Panc1 (cell line): Measurements from ENCODE around the gene ALPK1. TPM values are rescaled to one million over a fixed set of nuclear protein-coding genes. Genes with fewer than 3 reads are reported as not detected.

Experiments used
- ATAC-seq: fragments of 200-7000 bp; cut with Tn5 transposase; 2 replicates; pipeline ENCODE4 v1.9.1; 2020; ENCODE audit warnings: mild to moderate bottlenecking, moderate library complexity
- BruUV-seq: library from RNA; stranded (reverse); fragments of 400-500 nt; replicated peaks from 2 replicates; lab custom pipeline; 2021; lab: Mats Ljungman, UMichigan
- CTCF ChIA-PET: fragments of 300-600 bp; sonication (Branson Sonifier 250); formaldehyde crosslinking; loops from one replicate; lab custom pipeline; 2022; ENCODE audit warnings: antibody characterized with exemption; lab: Charles Lee
- POLR2A ChIA-PET: fragments of 300-600 bp; sonication (Branson Sonifier 250); formaldehyde crosslinking; loops from one replicate; lab custom pipeline; 2022; ENCODE audit warnings: antibody characterized with exemption; lab: Charles Lee
- DNase-seq: peaks from one replicate; pipeline ENCODE4 v3.0.0-alpha.2; 2010; ENCODE audit warnings: low read depth, low spot score
- H3K27ac ChIP-seq: 2 replicates; pipeline ENCODE4 v1.5.1; 2011; ENCODE audit warnings: mild to moderate bottlenecking, low read length, inconsistent platforms
- H3K27me3 ChIP-seq: fragments of 200-500 bp; sonication (Bioruptor generic); 2 replicates; pipeline ENCODE4 v1.6.0; 2014; ENCODE audit warnings: low read length, inconsistent platforms; ENCODE audit not compliant: control insufficient read depth, insufficient read depth
- H3K36me3 ChIP-seq: fragments of 200-500 bp; sonication (Bioruptor generic); 2 replicates; pipeline ENCODE4 v1.5.1; 2014; ENCODE audit warnings: inconsistent platforms, mild to moderate bottlenecking, low read length, moderate library complexity; ENCODE audit not compliant: control insufficient read depth, insufficient read depth
- H3K4me1 ChIP-seq: 2 replicates; pipeline ENCODE4 v1.5.1; 2011; ENCODE audit warnings: inconsistent platforms, mild to moderate bottlenecking, low read length, moderate library complexity; ENCODE audit not compliant: control insufficient read depth, insufficient read depth
- H3K4me3 ChIP-seq, 2 experiments: 2 replicates each; pipeline ENCODE4 v1.5.1; 2011 to 2012; ENCODE audit warnings: low read depth in 2 of 2, low read length in 2 of 2, mild to moderate bottlenecking in 2 of 2, inconsistent platforms in 1 of 2, moderate library complexity in 1 of 2
- H3K9me3 ChIP-seq: fragments of 200-500 bp; sonication (Bioruptor generic); 2 replicates; pipeline ENCODE4 v1.5.1; 2014; ENCODE audit warnings: low read depth, mild to moderate bottlenecking, inconsistent platforms, low read length, moderate library complexity; ENCODE audit not compliant: control insufficient read depth, insufficient read depth
- POLR2AphosphoS5 ChIP-seq: IDR thresholded peaks from 2 replicates; pipeline ENCODE4 v1.6.1; 2012; ENCODE audit warnings: mild to moderate bottlenecking, low read depth, low read length, moderate library complexity
- SIN3A ChIP-seq: IDR thresholded peaks from 2 replicates; pipeline ENCODE4 v1.6.1; 2012; ENCODE audit warnings: low read depth, mild to moderate bottlenecking, low read length, moderate library complexity, borderline replicate concordance; ENCODE audit not compliant: insufficient read depth
- TCF7L2 ChIP-seq: IDR thresholded peaks from 2 replicates; pipeline ENCODE4 v1.6.1; 2011; ENCODE audit warnings: mild to moderate bottlenecking, low read depth, low read length, inconsistent platforms
- in situ Hi-C: cut with HindIII; loops from 2 replicates; pipeline ENCODE4 v1.10.0; 2016; ENCODE audit warnings: low sequenced_read_pairs, low pct_unique_long_range_greater_than_20kb
- intact Hi-C: fragments of 100-400 bp; cut with micrococcal nuclease; formaldehyde crosslinking; loops from one replicate; pipeline ENCODE4 v1.10.0; 2022; ENCODE audit not compliant: unreplicated experiment
- total RNA-seq: library from RNA; stranded (reverse); gene quantifications from one replicate; pipeline ENCODE4 v1.2.1, GENCODE V29; 2021; ENCODE audit not compliant: unreplicated experiment
- TF ChIP-seq, protein P1 (sequence below), 2 experiments: IDR thresholded peaks; 2 replicates each; pipeline ENCODE4 v1.6.1; 2011 to 2012; ENCODE audit warnings: low read depth in 2 of 2, control low read depth in 1 of 2, low read length in 1 of 2, mild to moderate bottlenecking in 1 of 2, moderate library complexity in 1 of 2; ENCODE audit not compliant: insufficient read depth in 1 of 2
- TF ChIP-seq, protein P2 (sequence below): fragments of 450-650 bp; IDR thresholded peaks from 2 replicates; pipeline ENCODE4 v1.5.1; 2017; ENCODE audit warnings: mild to moderate bottlenecking

ALPK1 gene
- total RNA-seq, 1 experiment from 2014 or later: 1.4 TPM

DNA sequence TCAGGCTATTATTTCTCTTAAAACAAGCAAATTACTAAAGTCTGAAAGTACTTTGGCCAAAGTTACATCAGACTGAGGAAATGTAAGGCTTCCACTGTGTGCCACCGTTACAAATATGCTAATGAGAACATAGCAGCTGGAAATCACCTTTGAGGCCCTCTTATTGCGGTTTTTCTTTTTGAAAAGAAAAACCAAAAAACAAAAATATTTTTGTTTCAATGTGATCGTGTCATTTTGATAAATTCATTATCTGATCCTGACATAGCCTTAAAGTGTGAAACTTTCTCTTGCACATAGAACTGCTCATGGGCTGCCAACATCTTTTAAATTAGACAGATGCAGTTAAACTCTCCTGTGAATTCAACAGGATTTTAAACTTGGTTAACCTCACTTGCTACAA, 8.7 kb upstream of the ALPK1 start:
- DNase-seq (no peak), ATAC-seq (no peak)
- Histone ChIP-seq H3K4me1 (peaks cover 2% of the 10 kb centered on the region; the same call in 1 of the 2 replicates), H3K4me3 (no peak overlapping the region), H3K9me3 (no peaks in the 10 kb centered on the region), H3K27me3 (no peaks in the 10 kb centered on the region), H3K36me3 (no peaks in the 10 kb centered on the region; the same call in 1 of the 2 replicates), H3K27ac (no peak overlapping the region)
- in situ Hi-C loops (no loop called here), intact Hi-C loops (no loop called here)
- TF ChIP-seq POLR2AphosphoS5: no peak
- TF ChIP-seq, protein P1, sequence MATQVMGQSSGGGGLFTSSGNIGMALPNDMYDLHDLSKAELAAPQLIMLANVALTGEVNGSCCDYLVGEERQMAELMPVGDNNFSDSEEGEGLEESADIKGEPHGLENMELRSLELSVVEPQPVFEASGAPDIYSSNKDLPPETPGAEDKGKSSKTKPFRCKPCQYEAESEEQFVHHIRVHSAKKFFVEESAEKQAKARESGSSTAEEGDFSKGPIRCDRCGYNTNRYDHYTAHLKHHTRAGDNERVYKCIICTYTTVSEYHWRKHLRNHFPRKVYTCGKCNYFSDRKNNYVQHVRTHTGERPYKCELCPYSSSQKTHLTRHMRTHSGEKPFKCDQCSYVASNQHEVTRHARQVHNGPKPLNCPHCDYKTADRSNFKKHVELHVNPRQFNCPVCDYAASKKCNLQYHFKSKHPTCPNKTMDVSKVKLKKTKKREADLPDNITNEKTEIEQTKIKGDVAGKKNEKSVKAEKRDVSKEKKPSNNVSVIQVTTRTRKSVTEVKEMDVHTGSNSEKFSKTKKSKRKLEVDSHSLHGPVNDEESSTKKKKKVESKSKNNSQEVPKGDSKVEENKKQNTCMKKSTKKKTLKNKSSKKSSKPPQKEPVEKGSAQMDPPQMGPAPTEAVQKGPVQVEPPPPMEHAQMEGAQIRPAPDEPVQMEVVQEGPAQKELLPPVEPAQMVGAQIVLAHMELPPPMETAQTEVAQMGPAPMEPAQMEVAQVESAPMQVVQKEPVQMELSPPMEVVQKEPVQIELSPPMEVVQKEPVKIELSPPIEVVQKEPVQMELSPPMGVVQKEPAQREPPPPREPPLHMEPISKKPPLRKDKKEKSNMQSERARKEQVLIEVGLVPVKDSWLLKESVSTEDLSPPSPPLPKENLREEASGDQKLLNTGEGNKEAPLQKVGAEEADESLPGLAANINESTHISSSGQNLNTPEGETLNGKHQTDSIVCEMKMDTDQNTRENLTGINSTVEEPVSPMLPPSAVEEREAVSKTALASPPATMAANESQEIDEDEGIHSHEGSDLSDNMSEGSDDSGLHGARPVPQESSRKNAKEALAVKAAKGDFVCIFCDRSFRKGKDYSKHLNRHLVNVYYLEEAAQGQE (IDR thresholded peaks at IDR 0.05; ENCODE audit: insufficient read depth in 1 of 2, low read depth in 2 of 2, low read length in 1 of 2): no peak
- TF ChIP-seq, protein P2, sequence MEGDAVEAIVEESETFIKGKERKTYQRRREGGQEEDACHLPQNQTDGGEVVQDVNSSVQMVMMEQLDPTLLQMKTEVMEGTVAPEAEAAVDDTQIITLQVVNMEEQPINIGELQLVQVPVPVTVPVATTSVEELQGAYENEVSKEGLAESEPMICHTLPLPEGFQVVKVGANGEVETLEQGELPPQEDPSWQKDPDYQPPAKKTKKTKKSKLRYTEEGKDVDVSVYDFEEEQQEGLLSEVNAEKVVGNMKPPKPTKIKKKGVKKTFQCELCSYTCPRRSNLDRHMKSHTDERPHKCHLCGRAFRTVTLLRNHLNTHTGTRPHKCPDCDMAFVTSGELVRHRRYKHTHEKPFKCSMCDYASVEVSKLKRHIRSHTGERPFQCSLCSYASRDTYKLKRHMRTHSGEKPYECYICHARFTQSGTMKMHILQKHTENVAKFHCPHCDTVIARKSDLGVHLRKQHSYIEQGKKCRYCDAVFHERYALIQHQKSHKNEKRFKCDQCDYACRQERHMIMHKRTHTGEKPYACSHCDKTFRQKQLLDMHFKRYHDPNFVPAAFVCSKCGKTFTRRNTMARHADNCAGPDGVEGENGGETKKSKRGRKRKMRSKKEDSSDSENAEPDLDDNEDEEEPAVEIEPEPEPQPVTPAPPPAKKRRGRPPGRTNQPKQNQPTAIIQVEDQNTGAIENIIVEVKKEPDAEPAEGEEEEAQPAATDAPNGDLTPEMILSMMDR: no peak
- TF ChIP-seq TCF7L2: no peak
- no peak for TF ChIP-seq SIN3A
- POLR2A ChIA-PET: no interaction called here
- no TSS peak for BruUV-seq
- CTCF ChIA-PET: no interaction called here

DNA sequence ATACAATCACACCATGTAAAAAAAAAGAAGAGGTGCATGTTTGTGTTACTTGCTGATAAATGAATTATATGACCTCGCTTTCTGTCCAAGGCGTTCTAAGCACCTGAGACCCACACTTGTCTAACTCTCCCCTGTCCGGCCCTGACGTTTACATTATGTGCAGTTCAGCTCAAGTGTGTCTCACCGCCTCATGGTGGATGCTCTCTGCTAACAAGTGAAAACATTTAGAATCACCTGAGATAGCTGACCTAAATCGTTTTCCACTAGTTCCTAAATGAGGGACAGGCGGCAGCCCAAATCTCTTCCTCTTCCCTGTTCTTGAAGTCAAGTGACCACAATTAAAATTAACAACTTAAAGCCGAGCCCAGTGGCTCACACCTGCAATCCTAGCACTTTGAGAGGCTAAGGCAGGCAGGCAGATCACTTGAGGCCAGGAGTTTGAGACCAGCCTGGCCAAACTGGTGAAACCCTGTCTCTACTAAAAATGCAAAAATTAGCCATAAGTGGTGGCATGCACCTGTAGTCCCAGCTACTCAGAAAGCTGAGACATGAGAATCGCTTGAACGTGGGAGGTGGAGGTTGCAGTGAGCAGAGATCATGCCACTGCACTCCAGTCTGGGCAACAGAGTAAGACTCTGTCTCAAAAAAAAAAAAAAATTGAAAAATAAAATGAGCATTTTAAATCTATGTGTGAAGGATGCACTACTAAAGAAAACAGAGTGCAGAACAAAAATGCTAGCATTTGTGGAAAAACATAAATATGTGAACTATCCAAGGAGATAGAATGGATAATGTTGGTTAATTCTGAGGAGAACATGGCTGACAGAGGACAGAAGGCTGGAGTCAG, 7.5 kb upstream of the ALPK1 start:
- Histone ChIP-seq H3K9me3 (no peaks in the 10 kb centered on the region), H3K4me3 (no peak overlapping the region), H3K4me1 (no peaks in the 10 kb centered on the region), H3K36me3 (no peaks in the 10 kb centered on the region; the same call in 1 of the 2 replicates), H3K27ac (no peak overlapping the region), H3K27me3 (no peaks in the 10 kb centered on the region)
- POLR2A ChIA-PET: no interaction called here
- TF ChIP-seq TCF7L2 (no peak), POLR2AphosphoS5 (no peak), SIN3A (no peak)
- TF ChIP-seq, protein P1 (IDR thresholded peaks at IDR 0.05; ENCODE audit: insufficient read depth in 1 of 2, low read depth in 2 of 2, low read length in 1 of 2): no peak
- TF ChIP-seq, protein P2: no peak
- CTCF ChIA-PET: no interaction called here
- BruUV-seq: no TSS peak
- intact Hi-C loops (no loop called here), in situ Hi-C loops (no loop called here)
- DNase-seq: no peak
- no peak for ATAC-seq
